ENCODE results near the gene PPT2. TPM values are rescaled to one million over a fixed set of nuclear protein-coding genes. Genes with fewer than 3 reads are reported as not detected.
A peak's percentile ranks its signal among the peaks of the same experiment; 100 is the strongest.

Gene PPT2
- total RNA-seq, 2 donors from 2014 or later, result 51.1 to 65.3 TPM

- Histone ChIP-seq H3K27ac (ENCODE audit: low read depth, low read length) (no peak overlapping the region), H3K9ac (ENCODE audit: extremely low read depth, low read length, poor library complexity, severe bottlenecking) (no peak overlapping the region), H3K36me3 (ENCODE audit: control insufficient read depth, insufficient read depth, low read length) (peaks cover 46% of the 10 kb centered on the region), H3K9me3 (ENCODE audit: control insufficient read depth, low read length) (no peaks in the 10 kb centered on the region), H3K4me1 (ENCODE audit: control insufficient read depth, insufficient read depth, low read length) (peaks cover 5% of the 10 kb centered on the region), H3K27me3 (ENCODE audit: control insufficient read depth, insufficient read depth, low read length, poor library complexity, severe bottlenecking) (no peaks in the 10 kb centered on the region), H3K4me3 (ENCODE audit: low read length) (no peak overlapping the region)
- Mint-ChIP-seq H3K9me3 (no peaks in the 10 kb centered on the region), H3K36me3 (ENCODE audit: low read depth) (peaks cover 51% of the 10 kb centered on the region), H3K4me3 (no peak overlapping the region), H3K27ac (no peak overlapping the region), H3K27me3 (ENCODE audit: insufficient read depth) (no peaks in the 10 kb centered on the region), H3K4me1 (peaks cover 19% of the 10 kb centered on the region)
- no peak for DNase-seq
- TF ChIP-seq CTCF (conservative IDR thresholded peaks at IDR 0.05), result no peak
- WGBS, 2 experiments (ENCODE audit: insufficient coverage in 1 of 2, insufficient read length in 1 of 2), result 92 to 95% methylated on average over 2 to 4 of the region's 4 CpGs
Observed at GRCh38 chr6:32123681-32124080, 30.3 kb upstream of the PPT2 start.

GRCh38 chr6:32126880-32127279 lies 27.1 kb upstream of the PPT2 start:
- Histone ChIP-seq H3K4me3 (ENCODE audit: low read length) (peak overlapping the region; percentile 85), H3K27ac (ENCODE audit: low read depth, low read length) (no peak overlapping the region), H3K9me3 (ENCODE audit: control insufficient read depth, low read length) (no peaks in the 10 kb centered on the region), H3K4me1 (ENCODE audit: control insufficient read depth, insufficient read depth, low read length) (peaks cover 9% of the 10 kb centered on the region), H3K36me3 (ENCODE audit: control insufficient read depth, insufficient read depth, low read length) (peaks cover 28% of the 10 kb centered on the region), H3K27me3 (ENCODE audit: control insufficient read depth, insufficient read depth, low read length, poor library complexity, severe bottlenecking) (no peaks in the 10 kb centered on the region), H3K9ac (ENCODE audit: extremely low read depth, low read length, poor library complexity, severe bottlenecking) (peak overlapping the region; percentile 87)
- Mint-ChIP-seq H3K4me3 (peak overlapping the region; percentile 99), H3K27me3 (ENCODE audit: insufficient read depth) (no peaks in the 10 kb centered on the region), H3K27ac (peak overlapping the region; percentile 99), H3K9me3 (no peaks in the 10 kb centered on the region), H3K36me3 (ENCODE audit: low read depth) (peaks cover 29% of the 10 kb centered on the region), H3K4me1 (peaks cover 21% of the 10 kb centered on the region)
- WGBS, 2 experiments (ENCODE audit: insufficient coverage in 1 of 2, insufficient read length in 1 of 2), result 83 to 92% methylated on average over 5 to 7 of the region's 8 CpGs
- no peak for TF ChIP-seq CTCF (conservative IDR thresholded peaks at IDR 0.05)
- DNase-seq, result no peak

- Histone ChIP-seq H3K27ac (ENCODE audit: low read depth, low read length) (peak overlapping the region; percentile 92), H3K4me1 (ENCODE audit: control insufficient read depth, insufficient read depth, low read length) (peaks cover 9% of the 10 kb centered on the region), H3K9ac (ENCODE audit: extremely low read depth, low read length, poor library complexity, severe bottlenecking) (peak overlapping the region; percentile 87), H3K4me3 (ENCODE audit: low read length) (peak overlapping the region; percentile 85), H3K27me3 (ENCODE audit: control insufficient read depth, insufficient read depth, low read length, poor library complexity, severe bottlenecking) (no peaks in the 10 kb centered on the region), H3K9me3 (ENCODE audit: control insufficient read depth, low read length) (no peaks in the 10 kb centered on the region), H3K36me3 (ENCODE audit: control insufficient read depth, insufficient read depth, low read length) (peaks cover 25% of the 10 kb centered on the region)
- Mint-ChIP-seq H3K9me3 (no peaks in the 10 kb centered on the region), H3K27ac (peak overlapping the region; percentile 99), H3K4me3 (peak overlapping the region; percentile 99), H3K4me1 (peaks cover 21% of the 10 kb centered on the region), H3K36me3 (ENCODE audit: low read depth) (peaks cover 25% of the 10 kb centered on the region), H3K27me3 (ENCODE audit: insufficient read depth) (peaks cover 2% of the 10 kb centered on the region)
- WGBS, 2 experiments (ENCODE audit: insufficient coverage in 1 of 2, insufficient read length in 1 of 2), result 18 to 38% methylated on average over 6 to 9 of the region's 9 CpGs
- no peak for DNase-seq
- no peak for TF ChIP-seq CTCF (conservative IDR thresholded peaks at IDR 0.05)
Observed at GRCh38 chr6:32127409-32127716, 26.6 kb upstream of the PPT2 start.
